ENCODE measurements around the gene ZNF668.
"Not testable (repeated sequence)": the region's sequence is repeated elsewhere in the genome, so short reads cannot be mapped to it uniquely, and the experiment has no call there.

ZNF668 gene

DNA sequence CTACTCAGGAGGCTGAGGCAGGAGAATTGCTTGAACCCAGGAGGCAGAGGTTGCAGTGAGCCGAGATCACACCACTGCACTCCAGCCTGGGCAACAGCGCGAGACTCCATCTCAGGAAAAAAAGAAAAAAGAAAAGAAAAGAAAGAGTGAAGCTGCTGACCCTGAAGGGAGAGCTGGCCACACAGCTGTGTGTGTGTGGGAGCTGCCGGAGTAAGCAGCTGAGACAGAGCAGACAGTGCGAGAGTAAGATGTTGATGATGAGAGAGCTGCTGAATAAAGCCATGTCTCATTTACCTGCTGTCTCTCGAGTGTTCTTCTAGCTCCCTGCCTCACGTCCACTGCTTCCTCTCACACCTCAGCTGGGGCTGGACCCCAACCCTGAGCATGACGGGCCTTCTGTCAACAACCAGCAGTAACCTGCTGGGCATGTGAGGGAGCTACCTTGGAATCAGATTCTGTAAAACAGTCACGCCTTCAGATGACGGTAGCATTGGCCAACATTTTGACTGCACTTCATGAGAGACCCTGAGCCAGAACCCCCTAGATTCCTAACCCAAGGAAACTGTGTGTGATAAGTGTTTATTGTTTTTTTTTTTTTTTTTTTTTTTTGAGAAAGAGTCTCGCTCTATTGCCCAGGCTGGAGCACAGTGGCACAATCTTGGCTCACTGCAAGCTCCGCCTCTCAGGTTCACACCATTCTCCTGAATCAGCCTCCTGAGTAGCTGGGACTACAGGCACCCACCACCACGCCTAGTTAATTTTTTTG lies 27.0 kb upstream of the ZNF668 start:
- DNase-seq: not testable (repeated sequence)

DNA sequence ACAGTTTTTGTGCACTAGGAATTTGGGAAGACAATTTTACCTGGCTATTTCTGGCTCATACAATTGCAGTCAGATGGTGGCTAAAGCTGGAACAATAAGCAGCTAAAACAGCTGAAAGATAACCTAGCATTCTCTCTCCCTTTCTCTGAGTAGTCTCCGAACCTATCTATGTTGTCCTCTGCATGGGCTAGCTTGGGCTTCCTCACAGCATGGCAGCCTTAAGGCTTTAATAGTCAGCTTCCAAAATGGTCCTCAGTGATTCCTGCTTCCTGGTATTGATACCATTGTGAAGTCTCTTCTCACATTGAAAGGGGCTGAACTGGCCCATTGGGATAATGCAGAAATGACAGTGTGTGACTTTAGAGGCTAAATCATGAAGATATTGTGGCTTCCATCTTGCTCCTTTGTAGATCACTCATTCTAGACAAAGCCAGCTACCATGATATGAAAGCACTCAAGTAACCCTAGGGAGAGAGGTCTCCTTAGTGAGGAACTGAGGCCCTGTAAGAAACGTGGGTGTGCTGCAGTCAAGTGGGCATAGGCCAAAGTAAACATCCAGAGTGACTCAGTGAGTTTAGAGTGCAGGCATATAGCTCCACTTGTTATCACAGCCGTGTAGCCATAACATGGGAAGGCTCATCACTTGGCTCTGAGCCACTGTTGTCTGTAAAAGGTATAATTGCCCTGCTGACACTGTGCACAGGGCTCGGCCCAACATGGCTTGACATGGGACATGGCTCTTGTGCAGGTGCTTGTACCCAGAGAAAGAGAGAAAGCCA lies 26.0 kb upstream of the ZNF668 start:
- no peak for DNase-seq

DNA sequence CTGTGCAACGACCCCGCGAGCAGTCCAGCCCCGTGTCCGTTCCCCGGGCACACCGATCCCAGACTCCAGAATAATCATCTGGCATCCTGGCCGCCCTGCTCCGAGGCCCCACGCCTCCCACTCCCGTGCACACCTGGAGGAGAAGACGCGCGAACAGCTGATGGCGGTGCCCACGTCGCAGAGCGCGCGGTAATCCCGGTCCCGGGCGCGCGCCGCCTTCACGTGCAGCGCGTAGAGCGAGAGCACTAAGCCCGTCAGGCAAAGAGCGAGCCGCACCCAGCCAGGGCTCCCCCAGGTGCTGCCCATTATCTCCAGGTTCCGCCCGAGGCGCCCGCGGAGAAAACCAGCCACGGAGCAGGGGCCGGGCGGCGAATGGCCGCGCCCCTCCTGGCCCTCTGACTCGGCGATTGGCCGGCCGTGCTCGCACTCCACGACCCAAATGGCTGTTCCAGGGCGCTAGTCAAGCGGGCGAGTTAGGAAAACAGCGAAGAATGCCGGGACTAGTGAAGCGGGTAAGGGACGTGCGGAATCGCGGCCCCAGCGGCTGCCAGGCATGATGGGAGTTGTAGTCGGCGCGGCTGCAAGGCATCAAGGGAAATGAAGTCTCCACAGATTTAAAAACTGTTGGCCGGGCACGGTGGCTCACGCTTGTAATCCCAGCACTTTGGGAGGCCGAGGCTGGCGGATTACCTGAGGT lies 20.5 kb upstream of the ZNF668 start, which contains the start of gene VKORC1:
VKORC1 (minus strand) TSS at position 374 of the 697 bp plus-strand sequence; CDS start at position 306, 68 bp downstream.
- DNase-seq: peak; percentile 89 to 92

DNA sequence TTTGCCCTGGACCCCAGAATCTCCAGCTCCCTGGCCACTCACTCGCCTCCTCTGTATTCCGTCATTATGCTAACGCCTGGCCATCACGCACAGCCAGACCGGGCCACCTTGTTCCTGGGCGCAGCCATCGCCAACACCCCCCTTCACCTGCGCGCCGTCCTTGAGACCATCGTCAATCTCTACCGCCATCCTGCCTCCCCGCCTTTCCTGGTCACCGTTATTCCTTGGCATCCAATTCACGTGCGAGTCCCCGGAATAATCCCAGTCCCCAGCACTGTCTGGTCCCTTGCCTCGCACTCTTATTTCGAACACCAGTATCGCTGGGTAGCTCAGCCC lies 20.0 kb upstream of the ZNF668 start:
- DNase-seq: no peak

DNA sequence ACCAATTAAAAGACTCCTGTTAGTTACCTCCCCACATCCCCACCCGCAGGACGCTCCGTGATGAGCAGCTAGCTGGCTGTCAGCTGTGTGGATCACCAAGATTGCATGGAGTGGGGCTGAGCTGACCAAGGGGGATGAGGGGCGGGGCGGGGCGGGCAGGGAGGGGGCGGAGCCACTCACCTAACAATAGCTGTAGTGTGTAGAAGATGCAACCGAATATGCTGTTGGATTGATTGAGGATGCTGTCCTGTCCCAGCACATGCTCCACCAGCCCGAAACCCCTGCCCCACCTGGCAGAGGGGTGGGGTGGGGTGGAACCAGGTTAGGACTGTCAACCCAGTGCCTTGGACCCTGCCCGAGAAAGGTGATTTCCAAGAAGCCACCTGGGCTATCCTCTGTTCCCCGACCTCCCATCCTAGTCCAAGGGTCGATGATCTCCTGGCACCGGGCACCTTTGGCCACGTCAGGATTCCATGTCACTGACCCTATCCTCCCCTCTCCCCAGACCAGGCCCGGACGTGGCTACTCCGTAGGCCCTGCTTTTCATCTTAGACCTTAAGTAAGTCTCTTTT lies 19.2 kb upstream of the ZNF668 start:
- no peak for DNase-seq

DNA sequence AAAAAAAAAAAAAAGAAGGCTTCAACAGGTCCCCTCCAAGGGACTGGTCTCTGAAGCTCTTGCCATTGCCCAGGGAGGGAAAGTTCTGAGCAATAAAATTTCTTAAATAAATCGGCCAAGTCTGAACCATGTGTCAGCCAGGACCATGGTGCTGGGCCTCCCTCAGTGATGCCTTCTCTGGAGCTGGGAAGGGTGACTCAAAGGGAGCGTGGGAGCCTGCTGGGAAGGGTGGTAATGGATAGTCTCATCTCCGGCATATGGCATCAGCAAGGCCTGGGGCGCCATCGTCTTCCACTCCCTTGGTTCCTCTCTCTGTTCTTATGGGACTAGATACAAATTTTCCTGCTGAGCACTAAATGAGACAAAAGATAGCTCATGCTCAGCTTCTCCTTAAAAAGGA lies 18.3 kb upstream of the ZNF668 start:
- no peak for DNase-seq

DNA sequence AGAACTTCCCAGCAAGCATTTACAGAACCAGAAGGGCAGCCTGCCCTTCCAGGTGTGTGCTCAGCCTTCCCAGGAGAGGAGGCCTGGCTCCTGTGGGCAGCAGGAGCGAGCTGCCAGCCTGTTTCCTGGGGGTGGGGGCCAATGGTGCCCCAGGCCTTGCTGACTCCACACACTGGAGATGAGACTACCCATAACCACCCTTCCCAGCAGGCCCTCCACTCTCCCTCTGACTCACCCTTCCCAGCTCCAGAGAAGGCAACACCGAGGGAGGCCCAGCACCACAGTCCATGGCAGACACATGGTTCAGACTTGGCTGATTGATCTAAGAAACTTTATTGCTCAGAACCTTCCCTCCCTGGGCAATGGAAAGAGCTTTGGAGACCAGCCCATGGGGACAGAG lies 16.5 kb upstream of the ZNF668 start:
- no peak for DNase-seq

DNA sequence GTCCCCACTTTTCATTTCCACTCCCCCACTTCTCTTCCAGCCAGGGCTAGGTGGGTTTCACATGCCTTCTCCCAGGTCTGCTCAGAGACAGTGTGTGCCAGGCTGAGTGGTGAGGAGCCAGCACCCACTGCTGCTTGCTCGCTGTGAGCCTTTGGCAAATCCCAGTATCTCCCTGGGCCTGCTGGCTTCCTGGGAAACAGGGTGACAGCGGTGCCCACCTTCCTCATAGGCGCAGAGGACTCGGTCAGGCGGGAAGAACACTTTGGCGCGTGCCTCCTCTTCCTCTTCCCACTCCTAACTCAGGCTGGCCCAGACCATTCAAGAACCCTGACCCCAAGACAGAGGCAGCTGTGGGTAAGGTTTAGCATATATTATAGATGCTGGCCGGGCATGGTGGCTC lies 15.2 kb upstream of the ZNF668 start:
- DNase-seq: no peak

DNA sequence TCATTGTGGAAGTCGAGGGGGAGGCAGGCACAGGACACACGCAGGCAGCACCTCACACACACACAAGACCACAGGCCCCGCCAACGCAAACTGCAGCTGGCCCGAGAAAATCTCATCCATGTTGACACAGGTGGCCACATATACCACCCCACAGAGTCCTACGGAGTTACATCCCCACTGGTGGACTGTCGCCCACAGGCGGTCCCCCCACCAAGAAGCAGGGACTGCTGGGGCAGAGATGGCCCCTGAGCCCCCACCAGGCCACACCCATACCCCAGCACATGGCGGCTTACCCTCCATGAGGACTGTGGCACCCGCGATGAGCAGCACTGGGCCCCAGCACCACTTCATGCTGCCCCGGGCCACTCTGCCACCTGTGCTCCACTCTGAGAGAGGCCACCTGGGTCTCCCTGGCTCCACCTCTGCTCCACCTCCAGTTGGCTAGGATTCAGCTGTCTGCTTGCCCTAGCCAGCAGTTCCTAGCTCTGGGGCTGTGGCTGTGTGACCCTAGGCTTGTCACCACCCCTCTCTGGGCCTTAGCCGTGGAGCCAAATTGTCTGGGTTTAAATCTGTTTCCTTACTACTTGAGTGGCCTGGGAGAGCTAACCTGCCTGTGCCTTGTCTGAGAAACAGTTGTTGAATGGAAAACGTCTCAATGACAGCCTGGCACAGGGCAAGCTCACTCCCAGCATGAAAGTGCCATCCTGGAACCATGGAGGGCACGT lies 14.6 kb upstream of the ZNF668 start, which contains the start of gene PRSS53:
PRSS53 (minus strand) TSS at position 485 of the 725 bp plus-strand sequence; CDS start at position 351, 134 bp downstream.
- no peak for DNase-seq

DNA sequence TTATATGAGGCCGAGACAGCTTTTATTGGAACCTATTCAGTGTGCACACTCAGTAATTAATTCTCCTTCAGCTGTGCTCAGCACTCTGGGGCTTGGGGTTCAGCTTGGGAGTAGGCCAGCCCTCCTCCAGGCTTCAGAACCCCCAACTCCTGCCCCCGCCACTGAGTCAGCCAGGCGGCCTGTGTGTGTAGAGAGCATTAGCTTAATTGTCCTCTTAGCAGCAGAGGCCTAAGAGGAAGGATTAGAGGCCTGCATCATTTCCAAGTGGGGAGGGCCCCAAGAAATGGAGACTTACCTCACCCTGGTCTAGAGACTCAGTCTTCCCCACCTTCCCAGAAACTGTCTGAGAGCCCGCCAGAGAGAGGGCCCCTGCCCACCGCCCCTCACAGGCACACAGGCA lies 13.9 kb upstream of the ZNF668 start:
- DNase-seq: no peak

DNA sequence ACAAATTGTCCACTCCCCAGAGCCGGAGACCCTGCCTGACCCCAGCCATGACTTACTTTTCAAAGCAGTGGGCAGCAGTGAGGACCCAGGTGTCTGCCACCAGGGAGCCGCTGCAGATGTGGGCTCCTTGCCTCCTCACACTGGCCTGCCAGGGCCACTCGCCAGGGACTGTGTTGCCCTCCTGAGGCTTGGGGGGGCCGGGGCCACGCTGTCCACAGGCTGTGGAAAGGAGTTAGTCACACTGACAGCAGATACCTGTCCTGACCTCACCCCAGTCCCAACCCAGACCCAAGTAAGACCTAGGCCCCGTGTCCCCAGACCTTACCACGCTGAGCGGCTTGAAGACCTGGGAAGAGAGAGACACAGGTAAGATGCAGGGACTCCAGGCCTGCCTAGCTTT lies 13.4 kb upstream of the ZNF668 start:
- DNase-seq: no peak

DNA sequence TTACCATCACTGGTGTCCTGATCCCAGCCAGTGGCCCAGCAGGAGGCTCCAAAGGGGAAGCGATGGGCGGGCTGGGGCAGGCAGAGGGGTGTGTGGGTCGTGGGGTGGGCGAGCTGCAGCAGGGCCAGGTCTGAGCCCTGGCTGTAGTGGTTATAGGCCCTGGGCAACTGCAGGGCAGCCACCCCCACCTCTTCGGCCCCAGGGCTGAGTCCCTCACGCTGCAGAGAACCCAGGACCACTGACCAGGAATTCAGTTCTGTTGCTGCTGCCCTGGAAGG lies 12.5 kb upstream of the ZNF668 start:
- DNase-seq: no peak

DNA sequence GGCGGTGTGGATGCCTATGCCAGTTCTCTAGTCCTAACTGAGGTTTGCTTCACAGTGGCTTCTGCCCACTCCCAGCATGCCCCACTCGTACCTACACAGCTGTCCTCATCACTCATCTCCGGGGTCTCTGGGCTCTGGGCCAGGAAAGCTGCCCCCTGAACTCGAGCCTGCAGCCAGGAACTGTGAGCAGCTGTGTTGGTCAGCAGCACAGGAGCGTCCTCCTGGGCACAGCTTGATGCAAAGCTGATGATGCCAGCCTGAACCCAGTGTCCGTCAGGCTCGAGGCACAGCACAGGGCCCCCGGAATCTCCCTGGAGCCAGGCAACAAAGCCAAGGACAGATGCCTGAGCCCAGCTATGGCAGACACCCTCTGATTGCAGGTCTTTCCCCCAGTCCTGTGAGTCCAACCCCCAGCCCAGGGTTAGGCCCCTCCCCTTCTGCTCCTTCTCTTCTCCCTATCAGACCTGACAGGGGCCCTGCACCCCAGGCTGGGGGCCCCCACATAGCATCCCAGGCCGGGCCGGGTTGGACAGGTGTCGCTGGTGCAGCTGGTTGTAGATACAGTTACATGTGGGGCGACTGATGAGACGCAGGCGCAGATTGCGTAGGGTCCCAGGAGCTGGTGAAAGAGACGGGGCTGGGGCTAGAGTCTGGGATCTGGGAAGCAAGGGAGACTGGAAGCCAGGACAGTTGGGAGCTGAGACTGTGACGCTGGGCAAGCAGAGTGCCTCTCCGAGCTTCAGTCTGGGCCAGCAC lies 12.0 kb upstream of the ZNF668 start:
- DNase-seq: no peak

DNA sequence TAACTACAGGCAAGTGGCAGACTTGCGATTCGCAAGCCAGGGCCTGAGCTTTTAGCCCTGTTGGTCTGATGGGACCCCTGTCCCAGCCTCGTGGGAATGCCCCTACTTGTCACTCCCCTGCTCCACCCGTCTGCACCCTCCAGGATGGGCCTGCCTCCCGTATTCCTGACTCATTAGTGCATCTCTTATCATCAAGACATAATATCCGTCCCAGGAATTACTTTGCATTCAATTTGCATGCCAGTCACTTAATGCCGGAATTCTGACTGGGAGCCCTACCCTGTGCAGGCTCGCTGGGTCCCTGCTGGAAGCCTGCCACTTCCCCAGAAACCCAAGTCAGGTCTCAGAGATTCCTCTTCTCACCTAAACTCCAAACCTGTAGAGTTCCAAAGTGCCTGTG lies 11.4 kb upstream of the ZNF668 start:
- no peak for DNase-seq

DNA sequence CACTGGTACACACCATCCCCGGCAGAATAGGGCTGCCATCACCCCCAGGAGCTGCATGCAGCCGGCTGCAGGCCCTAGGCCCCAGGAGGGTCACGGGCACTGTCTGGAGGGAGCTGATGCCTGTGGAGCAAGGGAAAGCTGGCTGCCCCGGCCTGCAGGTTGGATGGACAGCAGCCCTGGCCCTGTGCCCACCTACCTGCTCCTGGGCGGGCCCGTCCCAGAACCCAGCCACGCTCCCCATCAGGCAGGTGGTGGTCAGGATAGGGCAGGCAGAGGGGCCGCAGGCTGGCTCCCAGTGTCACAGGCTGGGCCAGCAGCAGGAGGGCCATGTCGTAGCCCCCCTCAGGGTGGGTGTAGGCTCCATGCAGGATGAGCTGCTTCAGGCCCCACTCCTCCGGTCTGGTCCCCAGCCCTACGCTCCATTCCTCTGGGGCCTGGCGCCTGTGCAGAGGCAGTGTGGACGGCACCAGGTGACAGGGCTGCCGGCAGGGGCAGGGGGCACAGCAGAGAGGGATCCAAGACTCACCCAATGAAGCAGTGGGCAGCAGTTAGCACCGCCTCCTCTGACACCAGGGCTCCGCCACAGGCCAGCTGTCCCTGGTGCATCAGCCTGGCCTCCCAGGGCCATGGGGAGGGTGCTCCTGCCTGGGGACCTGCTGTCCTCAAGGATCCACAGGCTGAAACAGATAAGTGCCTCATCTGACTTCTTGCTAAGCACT lies 10.7 kb upstream of the ZNF668 start:
- no peak for DNase-seq

DNA sequence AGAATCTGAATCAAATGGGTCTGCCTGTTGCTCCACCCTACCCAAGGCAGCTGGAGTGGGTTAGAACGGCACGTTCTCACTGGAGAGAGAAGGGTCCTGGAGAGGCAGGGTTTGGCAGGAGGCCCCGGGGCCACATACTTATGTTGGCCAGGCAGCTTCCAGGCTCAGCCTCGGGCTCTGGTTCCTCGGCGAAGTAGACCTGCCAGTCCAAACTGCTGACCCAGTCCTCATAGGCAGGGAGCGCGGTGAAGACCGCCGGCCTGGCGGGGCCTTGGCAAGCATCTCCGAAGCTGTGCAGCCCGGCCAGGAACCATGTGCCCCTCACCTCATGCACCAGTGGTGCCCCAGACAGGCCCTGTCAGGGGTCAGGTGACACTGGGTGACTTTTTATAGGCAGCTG lies 9.9 kb upstream of the ZNF668 start:
- DNase-seq: no peak

DNA sequence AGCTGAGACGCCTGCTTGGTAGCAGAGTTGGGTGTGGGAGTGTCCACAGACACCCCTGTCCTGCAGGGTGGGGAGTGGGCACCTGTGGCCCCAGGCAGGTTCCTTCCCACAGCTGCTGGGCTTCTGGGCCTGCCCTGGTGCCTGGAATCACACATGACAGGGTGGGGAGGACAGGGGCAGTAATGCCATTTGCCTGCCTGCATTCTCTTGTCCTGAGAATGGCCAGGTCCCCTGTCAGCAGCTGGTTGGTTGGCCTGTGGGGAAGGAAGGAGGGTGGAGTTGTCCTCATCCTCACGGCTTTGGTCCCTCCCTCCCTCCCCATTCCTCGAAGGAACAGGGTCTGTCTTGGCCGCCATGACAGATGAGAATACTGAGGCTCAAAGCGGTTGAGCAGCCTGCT lies 9.5 kb upstream of the ZNF668 start:
- DNase-seq: no peak

DNA sequence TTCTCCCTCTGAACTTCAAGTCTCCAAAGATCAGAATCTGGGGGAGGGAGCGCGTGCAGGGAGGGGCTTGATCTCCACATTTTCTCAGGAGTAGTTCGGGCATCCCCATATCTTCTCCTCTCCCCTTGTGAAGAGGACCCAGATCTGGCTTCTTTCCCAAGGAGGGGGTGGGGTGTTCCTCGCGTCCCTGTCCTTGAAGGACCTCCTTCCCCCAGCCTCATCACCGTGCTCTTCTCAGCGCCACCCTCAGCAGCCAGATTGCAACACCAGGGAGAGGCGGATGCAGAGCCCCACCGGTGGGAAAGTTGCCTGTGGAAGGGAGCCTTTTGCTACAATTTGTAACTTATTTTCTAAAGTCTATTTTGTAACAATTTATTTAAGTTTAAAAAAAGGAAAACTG lies 9.0 kb upstream of the ZNF668 start:
- DNase-seq: no peak

DNA sequence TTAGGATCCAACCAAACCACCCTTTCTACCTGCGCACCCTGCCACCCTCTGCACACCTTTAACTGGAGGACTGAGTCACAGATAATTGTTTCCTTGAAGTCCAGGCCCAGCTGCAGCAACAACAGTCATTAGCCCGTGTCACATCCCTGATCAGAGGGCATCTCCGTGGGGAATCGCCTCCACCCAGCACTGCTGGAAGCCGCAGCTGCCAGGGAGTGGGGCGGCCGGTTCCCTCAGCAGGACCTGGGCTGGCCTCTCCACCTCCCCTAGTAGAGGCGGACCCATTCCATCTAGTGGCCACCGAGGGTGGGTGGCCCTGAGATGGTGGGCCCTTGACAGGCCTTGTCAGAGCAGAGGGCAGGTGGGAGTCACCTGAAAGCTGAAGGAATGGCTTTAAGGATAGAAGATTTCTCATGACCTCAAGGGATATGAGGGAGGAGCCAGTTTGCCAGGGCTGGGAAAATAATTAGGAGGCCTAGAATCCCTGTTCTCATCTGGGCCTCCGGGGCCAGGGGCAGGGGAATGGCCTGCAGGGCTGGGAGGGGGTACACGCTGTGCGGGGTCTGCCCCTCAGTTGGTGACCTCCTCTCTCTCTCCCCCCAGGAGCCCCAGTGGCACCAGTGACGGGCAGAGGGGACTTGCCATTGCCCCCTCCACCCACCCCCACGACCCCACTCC lies 8.5 kb upstream of the ZNF668 start:
- no peak for DNase-seq

DNA sequence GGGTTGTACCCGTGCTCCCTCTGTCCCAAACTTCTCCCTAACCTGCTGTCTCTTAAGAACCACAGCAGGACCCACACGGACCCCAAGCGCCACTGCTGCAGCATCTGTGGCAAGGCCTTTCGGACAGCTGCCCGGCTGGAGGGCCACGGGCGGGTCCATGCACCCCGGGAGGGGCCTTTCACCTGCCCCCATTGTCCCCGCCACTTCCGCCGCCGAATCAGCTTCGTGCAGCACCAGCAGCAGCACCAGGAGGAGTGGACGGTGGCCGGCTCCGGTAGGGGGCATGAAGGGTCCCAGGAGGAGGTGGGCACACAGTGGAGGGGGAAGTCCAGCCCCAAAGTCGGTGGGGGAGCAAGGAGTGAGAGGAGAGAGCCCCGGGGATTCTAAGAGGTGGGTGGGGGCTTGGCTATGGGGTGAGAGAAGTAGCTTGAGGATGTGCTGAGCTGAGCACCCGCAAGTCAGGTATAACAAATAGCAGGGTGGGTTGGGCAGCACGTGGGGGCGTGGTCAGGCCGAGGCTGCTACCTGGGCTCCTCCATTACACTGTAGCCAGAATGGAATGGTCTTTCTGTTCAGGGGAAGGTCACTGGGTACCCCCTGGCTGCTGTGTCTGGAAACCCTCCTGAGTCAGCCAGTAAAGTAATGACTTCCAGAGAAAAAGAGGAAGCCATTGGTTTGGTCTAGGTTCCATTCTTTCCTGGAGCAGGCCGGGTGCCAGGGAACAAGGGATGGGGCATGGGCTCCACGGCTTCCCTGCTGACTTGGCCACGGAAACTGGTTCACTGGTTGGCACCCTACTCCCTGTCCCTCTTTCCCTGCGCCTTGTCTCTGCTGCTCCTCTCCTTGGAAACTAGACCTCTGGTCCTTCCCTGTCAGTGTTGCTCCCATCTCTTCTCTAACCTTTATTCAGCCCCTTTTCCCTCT lies 7.7 kb upstream of the ZNF668 start:
- DNase-seq: no peak

Data from stimulated activated CD4-positive, alpha-beta T cell treated with anti-CD3 and anti-CD28 coated beads, Interleukin-2, amount 100 ng/mL, for 24 hours (primary cell).